Measurements from ENCODE around the gene ENOX1.

DNA sequence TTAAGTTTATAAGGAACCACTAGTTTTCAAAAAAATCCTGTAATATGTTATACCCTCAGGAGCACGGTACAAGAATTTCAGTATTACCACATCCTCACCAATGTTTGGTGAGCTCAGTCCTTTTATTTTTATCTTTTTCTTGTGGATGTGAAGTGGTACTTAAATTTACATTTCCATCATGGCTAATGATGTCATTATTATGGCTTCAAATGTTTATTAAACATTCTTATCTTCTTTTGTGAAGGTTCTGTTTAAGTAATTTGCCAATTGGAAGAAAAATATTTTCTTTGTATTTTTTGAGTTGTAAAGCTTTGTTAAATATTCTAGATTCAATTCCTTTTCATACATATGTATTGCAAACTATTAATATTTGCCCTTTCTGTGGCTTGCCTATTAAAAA, 291.0 kb downstream of the ENOX1 start:
- TF ChIP-seq, protein P1, sequence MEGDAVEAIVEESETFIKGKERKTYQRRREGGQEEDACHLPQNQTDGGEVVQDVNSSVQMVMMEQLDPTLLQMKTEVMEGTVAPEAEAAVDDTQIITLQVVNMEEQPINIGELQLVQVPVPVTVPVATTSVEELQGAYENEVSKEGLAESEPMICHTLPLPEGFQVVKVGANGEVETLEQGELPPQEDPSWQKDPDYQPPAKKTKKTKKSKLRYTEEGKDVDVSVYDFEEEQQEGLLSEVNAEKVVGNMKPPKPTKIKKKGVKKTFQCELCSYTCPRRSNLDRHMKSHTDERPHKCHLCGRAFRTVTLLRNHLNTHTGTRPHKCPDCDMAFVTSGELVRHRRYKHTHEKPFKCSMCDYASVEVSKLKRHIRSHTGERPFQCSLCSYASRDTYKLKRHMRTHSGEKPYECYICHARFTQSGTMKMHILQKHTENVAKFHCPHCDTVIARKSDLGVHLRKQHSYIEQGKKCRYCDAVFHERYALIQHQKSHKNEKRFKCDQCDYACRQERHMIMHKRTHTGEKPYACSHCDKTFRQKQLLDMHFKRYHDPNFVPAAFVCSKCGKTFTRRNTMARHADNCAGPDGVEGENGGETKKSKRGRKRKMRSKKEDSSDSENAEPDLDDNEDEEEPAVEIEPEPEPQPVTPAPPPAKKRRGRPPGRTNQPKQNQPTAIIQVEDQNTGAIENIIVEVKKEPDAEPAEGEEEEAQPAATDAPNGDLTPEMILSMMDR (IDR thresholded peaks at IDR 0.05; ENCODE audit: borderline replicate concordance, extremely low read depth, low read length, poor library complexity, severe bottlenecking): no peak
- no peak for TF ChIP-seq EZH2 (IDR thresholded peaks at IDR 0.05; ENCODE audit: borderline replicate concordance, low read depth, low read length, severe bottlenecking)
